IMR-90 (cell line): ENCODE results near the gene CPT1A. TPM values are rescaled to one million over a fixed set of nuclear protein-coding genes. Genes with fewer than 3 reads are reported as not detected.

Experiments
- ATAC-seq: fragments of 200-7000 bp; cut with Tn5 transposase; 2 replicates; pipeline ENCODE4 v1.9.1; 2020; ENCODE audit warnings: low read depth, mild to moderate bottlenecking, moderate library complexity
- BruUV-seq: library from RNA; stranded (reverse); fragments of 400-500 nt; replicated peaks from 2 replicates; lab custom pipeline; 2021; lab: Mats Ljungman, UMichigan
- CTCF ChIA-PET: fragments of 300-600 bp; formaldehyde crosslinking; extraction: SDS; loops from one replicate; lab custom pipeline; 2021; ENCODE audit warnings: antibody characterized with exemption; lab: Yijun Ruan, JAX
- POLR2A ChIA-PET: fragments of 300-600 bp; sonication (Branson Sonifier 250); formaldehyde crosslinking; loops from one replicate; lab custom pipeline; 2022; ENCODE audit warnings: antibody characterized with exemption; ENCODE audit not compliant: unreplicated experiment; lab: Charles Lee
- DNase-seq: peaks from one replicate; pipeline ENCODE4 v3.0.0; 2013
- H2AFZ ChIP-seq: replicated peaks from 2 replicates; pipeline ENCODE3; 2013; ENCODE audit warnings: low read length, mild to moderate bottlenecking; ENCODE audit not compliant: poor library complexity
- H2AK5ac ChIP-seq: 2 replicates; pipeline ENCODE4 v1.6.1; 2013; ENCODE audit warnings: low read depth, low read length, inconsistent platforms
- H2AK9ac ChIP-seq: replicated peaks from 2 replicates; pipeline ENCODE3; 2013; ENCODE audit warnings: mild to moderate bottlenecking, low read depth, low read length, moderate library complexity; ENCODE audit not compliant: poor library complexity
- H2BK120ac ChIP-seq: 2 replicates; pipeline ENCODE4 v1.6.1; 2013; ENCODE audit warnings: low read depth, low read length, inconsistent platforms
- H2BK15ac ChIP-seq: 3 replicates; pipeline ENCODE4 v1.6.1; 2013; ENCODE audit warnings: low read depth, low read length, inconsistent platforms
- H2BK20ac ChIP-seq: 2 replicates; pipeline ENCODE4 v1.6.1; 2013; ENCODE audit warnings: low read depth, mild to moderate bottlenecking, inconsistent platforms, low read length, moderate library complexity
- H2BK5ac ChIP-seq: 2 replicates; pipeline ENCODE4 v1.6.1; 2013; ENCODE audit warnings: mild to moderate bottlenecking, low read depth, low read length, inconsistent platforms; ENCODE audit not compliant: poor library complexity, severe bottlenecking
- H3K14ac ChIP-seq: replicated peaks from 2 replicates; pipeline ENCODE4 v1.6.1; 2013; ENCODE audit warnings: low read depth, low read length, inconsistent platforms
- H3K18ac ChIP-seq: 2 replicates; pipeline ENCODE4 v1.6.1; 2013; ENCODE audit warnings: low read depth, low read length, control low read depth
- H3K23ac ChIP-seq: 2 replicates; pipeline ENCODE4 v1.6.1; 2013; ENCODE audit warnings: low read depth, low read length, inconsistent platforms
- H3K27ac ChIP-seq: 2 replicates; pipeline ENCODE4 v1.5.1; 2013; ENCODE audit warnings: mild to moderate bottlenecking, control low read depth, low read length; ENCODE audit not compliant: insufficient read depth
- H3K27me3 ChIP-seq: 2 replicates; pipeline ENCODE4 v1.6.1; 2013; ENCODE audit warnings: low read length; ENCODE audit not compliant: control insufficient read depth, insufficient read depth
- H3K36me3 ChIP-seq: 2 replicates; pipeline ENCODE4 v1.6.1; 2013; ENCODE audit warnings: low read length, mixed read lengths; ENCODE audit not compliant: control insufficient read depth, insufficient read depth
- H3K4ac ChIP-seq: 2 replicates; pipeline ENCODE4 v1.6.1; 2013; ENCODE audit warnings: low read depth, low read length, inconsistent platforms
- H3K4me1 ChIP-seq: 2 replicates; pipeline ENCODE4 v1.6.1; 2013; ENCODE audit warnings: low read length, mixed read lengths; ENCODE audit not compliant: control insufficient read depth, insufficient read depth
- H3K4me2 ChIP-seq: 2 replicates; pipeline ENCODE4 v1.6.1; 2013; ENCODE audit warnings: low read depth, mild to moderate bottlenecking, control low read depth, low read length, moderate library complexity
- H3K4me3 ChIP-seq: 2 replicates; pipeline ENCODE4 v1.5.1; 2013; ENCODE audit warnings: low read depth, mild to moderate bottlenecking, control low read depth, low read length, moderate library complexity; ENCODE audit not compliant: insufficient read depth
- H3K56ac ChIP-seq: 2 replicates; pipeline ENCODE4 v1.6.1; 2013; ENCODE audit warnings: low read length, inconsistent platforms; ENCODE audit not compliant: insufficient read depth; ENCODE audit errors: extremely low read depth
- H3K79me1 ChIP-seq, 2 experiments: 2 replicates each; pipeline ENCODE4 v1.6.1; 2013; ENCODE audit warnings: low read length in 2 of 2, inconsistent platforms in 1 of 2, low read depth in 1 of 2
- H3K9ac ChIP-seq: 2 replicates; pipeline ENCODE4 v1.6.1; 2013; ENCODE audit warnings: low read depth, low read length, control low read depth
- H3K9me1 ChIP-seq: 2 replicates; pipeline ENCODE4 v1.6.1; 2013; ENCODE audit warnings: low read length, inconsistent platforms; ENCODE audit not compliant: insufficient read depth
- H3K9me3 ChIP-seq: 2 replicates; pipeline ENCODE4 v1.6.1; 2013; ENCODE audit warnings: low read length; ENCODE audit not compliant: control insufficient read depth, insufficient read depth
- H4K20me1 ChIP-seq: 2 replicates; pipeline ENCODE4 v1.6.1; 2013; ENCODE audit warnings: low read length, inconsistent platforms; ENCODE audit not compliant: insufficient read depth
- H4K5ac ChIP-seq: 2 replicates; pipeline ENCODE4 v1.6.1; 2013; ENCODE audit warnings: mild to moderate bottlenecking, low read depth, low read length, control low read depth
- H4K8ac ChIP-seq, 2 experiments: 2 replicates each; pipeline ENCODE4 v1.6.1; 2013; ENCODE audit warnings: low read depth in 2 of 2, low read length in 2 of 2, control low read depth in 1 of 2, inconsistent platforms in 1 of 2
- H4K91ac ChIP-seq: 2 replicates; pipeline ENCODE4 v1.6.1; 2013; ENCODE audit warnings: low read depth, low read length, inconsistent platforms; ENCODE audit not compliant: insufficient read depth
- CHD1 ChIP-seq: IDR thresholded peaks from 2 replicates; pipeline ENCODE4 v1.6.1; 2012; ENCODE audit warnings: low read depth, low read length, improper control_type of control experiment
- MXI1 ChIP-seq: IDR thresholded peaks from 2 replicates; pipeline ENCODE4 v1.6.1; 2012; ENCODE audit warnings: low read depth, mild to moderate bottlenecking, low read length, moderate library complexity, borderline replicate concordance
- NFE2L2 ChIP-seq: fragments of 150-350 bp; IDR thresholded peaks from 2 replicates; pipeline ENCODE4 v1.6.1; 2016; ENCODE audit warnings: low read depth, mild to moderate bottlenecking, low read length
- SMC3 ChIP-seq: fragments of 150-350 bp; IDR thresholded peaks from 2 replicates; pipeline ENCODE4 v1.6.1; 2016; ENCODE audit warnings: low read depth, mild to moderate bottlenecking, antibody characterized with exemption, low read length, moderate library complexity
- WGBS, 2 experiments: methylation state at CpG; one replicate each; pipeline versions ENCODE4 v1.1.5 to v1.1.7; 2013; ENCODE audit warnings: missing lambda C conversion rate in 2 of 2; ENCODE audit not compliant: insufficient read length in 1 of 2; ENCODE audit errors: extremely low coverage in 2 of 2; 5-methylcytosine and 5-hydroxymethylcytosine counted together
- dilution Hi-C: fragments of 300-500 bp; cut with HindIII; formaldehyde crosslinking; loops from one replicate; pipeline ENCODE4 v1.14.3; 2018; ENCODE audit warnings: low sequenced_read_pairs; ENCODE audit not compliant: unreplicated experiment
- in situ Hi-C: fragments of 300-500 bp; cut with MboI; formaldehyde crosslinking; loops from 3 replicates; pipeline ENCODE4 v1.14.3; 2019; ENCODE audit warnings: low sequenced_read_pairs, inconsistent platforms, mixed read lengths
- intact Hi-C: fragments of 100-400 bp; cut with micrococcal nuclease; formaldehyde crosslinking; loops from 2 replicates; pipeline ENCODE4 v1.10.0; 2022
- polyA plus RNA-seq, 3 experiments: library from polyadenylated mRNA; depleted of rRNA; stranded (reverse); fragments of >200 nt; gene quantifications; 2 replicates each; pipeline ENCODE4 v1.2.3, GENCODE V29; 2012; ENCODE audit warnings: low replicate concordance in 1 of 3
- total RNA-seq: library from RNA; depleted of rRNA; stranded (reverse); fragments of >200 nt; gene quantifications from 2 replicates; pipeline ENCODE4 v1.2.3, GENCODE V29; 2012
- TF ChIP-seq, protein P1 (sequence below): conservative IDR thresholded peaks from 2 replicates; pipeline ENCODE4 v1.5.1; 2012; ENCODE audit warnings: mild to moderate bottlenecking, low read depth, low read length, improper control_type of control experiment

Gene CPT1A
- total and polyA plus RNA-seq, 2 of the 4 experiments (the other 2 are of a cell fraction), result 15.4 to 21.3 TPM

DNA sequence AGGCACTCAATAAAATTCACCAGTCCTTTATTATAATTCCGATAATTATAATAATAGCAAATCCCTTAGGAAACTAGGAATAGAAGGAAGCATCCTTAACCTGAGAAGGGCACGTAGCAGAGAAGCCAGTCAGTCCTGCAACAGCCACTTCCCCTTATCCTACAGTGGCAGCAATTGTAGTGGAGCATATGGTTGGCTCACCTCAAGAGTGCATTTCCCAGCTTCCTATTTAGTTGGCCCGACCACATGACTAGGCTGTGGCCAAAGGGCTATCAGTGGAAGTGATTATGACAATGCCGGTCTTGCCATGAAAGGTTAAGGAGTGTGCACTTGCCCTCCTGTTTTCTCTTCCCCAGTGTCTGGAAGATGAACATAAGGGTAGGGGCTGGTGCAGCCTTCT lies 117.4 kb downstream of the CPT1A start:
- H3K79me1 ChIP-seq, result no peaks in the 10 kb centered on the region
- H3K9me3 ChIP-seq, result peaks cover 6% of the 10 kb centered on the region
- H2AK9ac ChIP-seq, result no peak overlapping the region
- no peak overlapping the region for H3K56ac ChIP-seq
- H2BK5ac ChIP-seq, result no peak overlapping the region
- DNase-seq (no peak), ATAC-seq (no peak)
- H3K23ac ChIP-seq, result no peak overlapping the region
- H2BK20ac ChIP-seq, result no peak overlapping the region
- no peak overlapping the region for H3K4me2 ChIP-seq
- no CpG with 5 or more reads among the region's 4 CpGs for WGBS, 2 experiments
- H4K91ac ChIP-seq, result no peak overlapping the region
- H3K9me1 ChIP-seq, result 0 out of 2 replicates have a peak, but pooled peaks cover 3% of the 10 kb centered on the region
- no peak overlapping the region for H2BK120ac ChIP-seq
- no peak overlapping the region for H3K14ac ChIP-seq
- H3K18ac ChIP-seq, result no peak overlapping the region
- no peak overlapping the region for H2AFZ ChIP-seq
- H3K9ac ChIP-seq, result no peak overlapping the region
- H3K36me3 ChIP-seq, result no peaks in the 10 kb centered on the region
- H4K5ac ChIP-seq, result no peak overlapping the region
- H4K20me1 ChIP-seq, result no peaks in the 10 kb centered on the region
- no peak overlapping the region for H4K8ac ChIP-seq
- in situ Hi-C loops (no loop called here), dilution Hi-C loops (no loop called here), intact Hi-C loops (loop anchor here (10.0 kb wide), 1 partner anchor 109 kb away; no protein-coding TSS in a partner anchor)
- no peak overlapping the region for H3K4me3 ChIP-seq
- ChIA-PET POLR2A (no interaction called here), CTCF (no interaction called here)
- BruUV-seq, result no TSS peak
- no peak overlapping the region for H3K4ac ChIP-seq
- no peak overlapping the region for H3K27ac ChIP-seq
- no peak overlapping the region for H2AK5ac ChIP-seq
- TF ChIP-seq SMC3 (no peak), MXI1 (no peak), NFE2L2 (no peak), CHD1 (no peak)
- TF ChIP-seq, protein P1, sequence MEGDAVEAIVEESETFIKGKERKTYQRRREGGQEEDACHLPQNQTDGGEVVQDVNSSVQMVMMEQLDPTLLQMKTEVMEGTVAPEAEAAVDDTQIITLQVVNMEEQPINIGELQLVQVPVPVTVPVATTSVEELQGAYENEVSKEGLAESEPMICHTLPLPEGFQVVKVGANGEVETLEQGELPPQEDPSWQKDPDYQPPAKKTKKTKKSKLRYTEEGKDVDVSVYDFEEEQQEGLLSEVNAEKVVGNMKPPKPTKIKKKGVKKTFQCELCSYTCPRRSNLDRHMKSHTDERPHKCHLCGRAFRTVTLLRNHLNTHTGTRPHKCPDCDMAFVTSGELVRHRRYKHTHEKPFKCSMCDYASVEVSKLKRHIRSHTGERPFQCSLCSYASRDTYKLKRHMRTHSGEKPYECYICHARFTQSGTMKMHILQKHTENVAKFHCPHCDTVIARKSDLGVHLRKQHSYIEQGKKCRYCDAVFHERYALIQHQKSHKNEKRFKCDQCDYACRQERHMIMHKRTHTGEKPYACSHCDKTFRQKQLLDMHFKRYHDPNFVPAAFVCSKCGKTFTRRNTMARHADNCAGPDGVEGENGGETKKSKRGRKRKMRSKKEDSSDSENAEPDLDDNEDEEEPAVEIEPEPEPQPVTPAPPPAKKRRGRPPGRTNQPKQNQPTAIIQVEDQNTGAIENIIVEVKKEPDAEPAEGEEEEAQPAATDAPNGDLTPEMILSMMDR, result no peak
- no peak overlapping the region for H2BK15ac ChIP-seq
- peaks cover 24% of the 10 kb centered on the region for H3K27me3 ChIP-seq
- H3K4me1 ChIP-seq, result no peaks in the 10 kb centered on the region
